Activated naive CD4-positive, alpha-beta T cell treated with anti-CD3 and anti-CD28 coated beads for 36 hours (primary cell): Measurements from ENCODE around the gene MORN1. TPM values are rescaled to one million over a fixed set of nuclear protein-coding genes. Genes with fewer than 3 reads are reported as not detected.

Experiments used
- CTCF ChIA-PET: fragments of 350-600 bp; sonication (Branson Sonifier 250); formaldehyde crosslinking; loops from one replicate; lab custom pipeline; 2021; ENCODE audit warnings: antibody characterized with exemption; lab: Charles Lee
- DNase-seq: peaks from one replicate; pipeline ENCODE4 v3.0.0-alpha.2; 2020
- H3K27ac Mint-ChIP-seq: one replicate; pipeline ENCODE4 v1.8.0; 2021; ENCODE audit warnings: mild to moderate bottlenecking, mixed read lengths
- H3K27me3 Mint-ChIP-seq: one replicate; pipeline ENCODE4 v1.8.0; 2021; ENCODE audit warnings: low read depth, mixed read lengths
- H3K36me3 Mint-ChIP-seq: one replicate; pipeline ENCODE4 v1.8.0; 2021; ENCODE audit warnings: low read depth, mixed read lengths
- H3K4me1 Mint-ChIP-seq: one replicate; pipeline ENCODE4 v1.8.0; 2021; ENCODE audit warnings: low read depth, mixed read lengths
- H3K4me3 Mint-ChIP-seq: one replicate; pipeline ENCODE4 v1.8.0; 2021; ENCODE audit warnings: mild to moderate bottlenecking, moderate library complexity, mixed read lengths
- H3K9me3 Mint-ChIP-seq: one replicate; pipeline ENCODE4 v1.8.0; 2021; ENCODE audit warnings: mixed read lengths
- intact Hi-C: fragments of 100-400 bp; cut with micrococcal nuclease; formaldehyde crosslinking; loops from one replicate; pipeline ENCODE4 v1.15.1; 2023
- total RNA-seq, 2 experiments: library from RNA; stranded (reverse); gene quantifications; one replicate each; pipeline ENCODE4 v1.2.3, GENCODE V29; 2021

The MORN1 gene
- total RNA-seq, 2 experiments from 2014 or later, result 3.2 to 4.9 TPM

- peaks cover 4% of the 10 kb centered on the region for H3K36me3 Mint-ChIP-seq
- no peak overlapping the region for H3K27ac Mint-ChIP-seq
- CTCF ChIA-PET, result no interaction called here
- no peak for DNase-seq
- H3K4me1 Mint-ChIP-seq, result peaks cover 95% of the 10 kb centered on the region
- H3K27me3 Mint-ChIP-seq, result no peaks in the 10 kb centered on the region
- H3K4me3 Mint-ChIP-seq, result no peak overlapping the region
- no peaks in the 10 kb centered on the region for H3K9me3 Mint-ChIP-seq
- intact Hi-C loops, result loop anchor here (10.0 kb wide), 1 partner anchor 290 kb away; the partner anchor contains the start of gene PRXL2B
These were observed 96.7 kb downstream of the MORN1 start for GRCh38 chr1:2294725-2295078.

DNA sequence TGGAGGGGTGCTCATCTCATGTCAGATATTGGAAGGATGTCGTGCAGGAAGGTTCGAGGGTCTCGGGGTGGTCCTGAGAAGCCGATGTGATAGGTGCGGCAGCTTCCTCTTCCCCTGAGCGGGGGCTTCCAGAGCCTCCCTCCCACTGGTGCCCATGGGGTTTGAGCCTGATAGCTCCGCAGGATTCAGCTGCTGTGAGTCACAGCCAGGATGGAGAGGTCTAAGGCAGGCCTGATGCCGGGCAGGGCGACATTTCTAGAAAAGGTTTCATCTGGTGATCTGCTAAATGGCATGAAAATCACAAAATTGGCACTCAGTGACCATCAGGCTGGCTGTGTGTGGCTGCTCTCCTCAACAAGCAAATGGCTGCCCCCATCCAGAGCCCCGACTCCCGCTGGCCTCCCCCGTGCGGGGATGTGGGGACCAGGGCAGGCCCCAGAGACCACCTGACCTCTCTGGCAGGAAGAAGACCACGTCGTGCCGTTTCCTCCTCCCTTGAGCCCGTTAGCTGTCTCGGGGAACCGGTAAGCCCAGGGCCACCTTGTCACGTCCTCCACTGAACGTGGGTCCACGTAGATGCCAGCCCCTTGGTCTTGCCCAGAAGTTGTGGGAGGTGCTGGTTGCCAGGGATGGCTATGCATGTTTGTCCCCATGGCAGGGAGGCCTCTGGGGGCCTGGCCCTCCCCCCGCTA is 97.2 kb downstream of the MORN1 start:
- Mint-ChIP-seq H3K27me3 (no peaks in the 10 kb centered on the region), H3K4me1 (peaks cover 94% of the 10 kb centered on the region), H3K4me3 (no peak overlapping the region), H3K27ac (peak overlapping the region; percentile 61), H3K36me3 (peaks cover 4% of the 10 kb centered on the region), H3K9me3 (no peaks in the 10 kb centered on the region)
- no peak for DNase-seq
- CTCF ChIA-PET, result no interaction called here
- intact Hi-C loops, result loop anchor here (10.0 kb wide), 1 partner anchor 291 kb away; the partner anchor contains the start of gene PRXL2B

DNA sequence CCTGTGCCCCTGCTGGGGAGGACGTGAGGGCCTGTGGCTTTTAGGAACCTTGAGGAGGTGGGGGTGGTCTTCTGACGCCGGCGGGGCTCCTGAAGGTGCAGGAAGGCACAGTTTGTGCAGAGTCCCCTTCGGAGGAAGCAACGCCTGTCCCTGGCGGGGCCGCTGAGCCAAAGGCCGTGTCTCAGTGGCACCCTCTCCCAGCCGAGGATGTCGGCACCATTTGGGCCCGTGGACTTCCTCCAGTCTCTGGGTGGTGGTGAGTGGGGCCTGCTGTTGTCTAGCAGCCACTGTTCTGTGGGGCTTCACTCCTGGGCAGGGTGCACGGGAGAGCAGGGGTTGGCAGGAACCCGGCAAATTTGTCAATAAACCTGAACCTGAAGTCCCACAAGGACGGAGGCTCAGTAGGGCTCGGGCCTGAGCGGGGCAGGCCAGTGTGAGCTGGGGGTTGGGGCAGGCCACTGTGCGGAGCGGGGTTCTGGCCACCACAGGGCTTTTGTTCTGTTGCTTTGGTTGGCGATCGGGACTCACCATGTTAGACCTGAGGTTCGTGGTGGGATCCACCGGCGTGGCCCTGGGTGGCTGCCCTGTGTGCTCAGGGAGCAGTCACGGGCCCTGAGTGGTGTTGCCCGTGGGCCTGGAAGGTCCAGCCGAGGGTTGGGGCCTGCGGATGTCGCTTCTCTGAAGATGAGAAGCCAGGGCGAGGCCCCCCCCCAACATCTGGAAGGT is 98.5 kb downstream of the MORN1 start:
- H3K4me3 Mint-ChIP-seq, result no peak overlapping the region
- no peaks in the 10 kb centered on the region for H3K27me3 Mint-ChIP-seq
- DNase-seq, result no peak
- no peaks in the 10 kb centered on the region for H3K9me3 Mint-ChIP-seq
- peaks cover 95% of the 10 kb centered on the region for H3K4me1 Mint-ChIP-seq
- peaks cover 9% of the 10 kb centered on the region for H3K36me3 Mint-ChIP-seq
- peak overlapping the region; percentile 44 for H3K27ac Mint-ChIP-seq
- CTCF ChIA-PET, result interaction anchor here (1.2 kb wide), 1 partner anchor 60 kb away, joined by 4 read pairs; no protein-coding TSS in a partner anchor
- intact Hi-C loops, result loop anchor here (10.0 kb wide), 1 partner anchor 292 kb away; the partner anchor contains the start of gene PRXL2B

DNA sequence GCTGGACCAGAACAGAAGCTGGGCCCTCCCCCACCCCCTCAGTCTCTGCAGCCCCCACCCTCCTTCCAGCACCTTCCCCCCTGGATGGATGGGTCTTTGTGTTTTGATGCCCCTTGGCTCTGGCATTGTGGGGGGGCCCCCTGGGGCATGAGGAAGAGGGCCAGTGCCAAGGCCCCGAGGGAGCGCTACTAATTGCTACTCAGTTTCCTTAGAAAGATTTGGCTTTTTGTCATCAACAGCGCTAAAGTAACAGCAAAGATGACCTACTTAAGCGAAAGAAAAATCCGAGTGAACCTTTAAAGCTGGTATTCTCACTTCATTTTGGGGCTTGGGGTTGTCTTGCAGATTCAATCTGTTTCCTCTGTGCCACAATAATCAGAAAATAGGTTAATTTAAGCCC is 99.8 kb downstream of the MORN1 start:
- Mint-ChIP-seq H3K27me3 (no peaks in the 10 kb centered on the region), H3K9me3 (no peaks in the 10 kb centered on the region), H3K4me1 (peaks cover 87% of the 10 kb centered on the region), H3K27ac (peak overlapping the region; percentile 99), H3K4me3 (peak overlapping the region; percentile 29), H3K36me3 (peaks cover 8% of the 10 kb centered on the region)
- no peak for DNase-seq
- CTCF ChIA-PET, result interaction anchor here (1.2 to 2.7 kb wide), 4 partner anchors 9 to 97 kb away, joined by 4 to 12 read pairs (median 6); partner anchors contain the start of gene FAAP20
- intact Hi-C loops, result loop anchor here (10.0 kb wide), 1 partner anchor 293 kb away; the partner anchor contains the start of gene PRXL2B

- no peaks in the 10 kb centered on the region for H3K27me3 Mint-ChIP-seq
- H3K4me3 Mint-ChIP-seq, result peak overlapping the region; percentile 72
- peaks cover 84% of the 10 kb centered on the region for H3K4me1 Mint-ChIP-seq
- peak overlapping the region; percentile 99 for H3K27ac Mint-ChIP-seq
- H3K9me3 Mint-ChIP-seq, result no peaks in the 10 kb centered on the region
- DNase-seq, result peak; percentile 96
- CTCF ChIA-PET, result interaction anchor here (1.5 to 2.7 kb wide), 3 partner anchors 10 to 96 kb away, joined by 5 to 12 read pairs (median 7); partner anchors contain the start of gene FAAP20
- peaks cover 5% of the 10 kb centered on the region for H3K36me3 Mint-ChIP-seq
- intact Hi-C loops, result loop anchor here (1.0 to 10.0 kb wide), 2 partner anchors 35 to 294 kb away; partner anchors contain the start of gene PRXL2B
These were observed 100.5 kb downstream of the MORN1 start for GRCh38 chr1:2290595-2291510.

DNA sequence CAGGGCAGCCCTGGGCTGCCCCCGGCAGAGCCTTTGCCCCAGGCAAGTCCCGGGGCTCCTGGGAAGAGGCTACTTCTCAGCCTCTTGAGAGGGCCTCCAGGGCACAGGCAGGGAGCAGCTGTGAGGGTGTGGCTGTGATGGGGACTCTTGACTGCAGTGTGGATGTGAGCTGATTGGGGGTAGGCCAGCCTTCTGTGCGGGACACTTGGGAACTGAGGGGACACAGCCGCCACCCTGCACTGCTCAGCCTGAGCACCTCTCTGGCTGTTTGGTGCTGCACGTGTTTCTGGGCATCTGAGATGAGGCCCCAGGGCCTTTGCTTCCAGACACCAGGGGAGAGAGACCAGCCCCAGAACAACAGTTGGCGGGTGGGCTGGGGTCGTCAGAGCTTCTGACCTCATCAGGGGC is 101.2 kb downstream of the MORN1 start:
- CTCF ChIA-PET, result interaction anchor here (2.2 to 2.7 kb wide), 2 partner anchors 11 to 95 kb away, joined by 7 to 12 read pairs; partner anchors contain the start of gene FAAP20
- Mint-ChIP-seq H3K9me3 (no peaks in the 10 kb centered on the region), H3K27me3 (no peaks in the 10 kb centered on the region), H3K36me3 (peaks cover 5% of the 10 kb centered on the region), H3K4me1 (peaks cover 78% of the 10 kb centered on the region), H3K4me3 (peak overlapping the region; percentile 72), H3K27ac (peak overlapping the region; percentile 99)
- intact Hi-C loops, result loop anchor here (1.0 to 10.0 kb wide), 2 partner anchors 34 to 295 kb away; partner anchors contain the start of gene PRXL2B
- peak; percentile 57 for DNase-seq

DNA sequence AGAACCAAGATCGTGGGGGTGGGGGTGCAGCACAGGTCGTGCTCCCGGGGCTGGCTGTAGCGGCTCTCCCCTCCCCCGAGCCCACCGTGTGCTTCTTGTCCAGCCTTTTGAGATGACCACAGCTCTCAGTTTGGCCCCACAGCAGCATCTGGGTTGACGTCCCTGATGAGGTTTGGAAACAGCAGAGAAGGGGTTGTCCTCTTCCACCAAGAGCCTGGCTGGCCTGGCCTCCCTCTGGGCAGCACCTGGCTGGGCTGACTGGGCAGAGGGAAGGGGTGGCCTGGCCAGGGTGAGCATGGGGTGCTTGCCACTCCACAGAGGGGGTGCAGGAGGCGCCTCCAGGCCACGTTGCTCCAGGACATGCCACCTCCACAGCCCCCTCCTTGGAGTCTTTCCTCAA is 101.7 kb downstream of the MORN1 start:
- Mint-ChIP-seq H3K27me3 (no peaks in the 10 kb centered on the region), H3K9me3 (no peaks in the 10 kb centered on the region), H3K4me1 (peaks cover 73% of the 10 kb centered on the region), H3K27ac (peak overlapping the region; percentile 99), H3K36me3 (peaks cover 5% of the 10 kb centered on the region), H3K4me3 (peak overlapping the region; percentile 72)
- DNase-seq, result no peak
- intact Hi-C loops, result loop anchor here (1.0 to 10.0 kb wide), 2 partner anchors 33 to 295 kb away; partner anchors contain the start of gene PRXL2B
- CTCF ChIA-PET, result interaction anchor here (0.8 to 2.7 kb wide), 2 partner anchors 11 to 50 kb away, joined by 3 to 12 read pairs; no protein-coding TSS in a partner anchor

- intact Hi-C loops, result no loop called here
These were observed 102.4 kb downstream of the MORN1 start for GRCh38 chr1:2288816-2289536.

GRCh38 chr1:2288311-2288710 is 103.0 kb downstream of the MORN1 start:
- no peaks in the 10 kb centered on the region for H3K9me3 Mint-ChIP-seq
- H3K27ac Mint-ChIP-seq, result peak overlapping the region; percentile 31
- H3K27me3 Mint-ChIP-seq, result no peaks in the 10 kb centered on the region
- peak; percentile 57 for DNase-seq
- intact Hi-C loops, result no loop called here
- peaks cover 63% of the 10 kb centered on the region for H3K4me1 Mint-ChIP-seq
- CTCF ChIA-PET, result interaction anchor here (0.6 kb wide), 1 partner anchor 327 kb away, joined by 3 read pairs; no protein-coding TSS in a partner anchor
- no peak overlapping the region for H3K4me3 Mint-ChIP-seq
- peaks cover 5% of the 10 kb centered on the region for H3K36me3 Mint-ChIP-seq

More at GRCh38 chr1:2288816-2289536, 102.4 kb downstream of the MORN1 start:
- DNase-seq, result no peak
- Mint-ChIP-seq H3K27ac (peak overlapping the region; percentile 65), H3K27me3 (no peaks in the 10 kb centered on the region), H3K36me3 (peaks cover 5% of the 10 kb centered on the region), H3K4me3 (no peak overlapping the region), H3K9me3 (no peaks in the 10 kb centered on the region), H3K4me1 (peaks cover 69% of the 10 kb centered on the region)
- CTCF ChIA-PET, result interaction anchor here (0.6 to 0.8 kb wide), 2 partner anchors 50 to 260 kb away, joined by 3 read pairs; no protein-coding TSS in a partner anchor

DNA sequence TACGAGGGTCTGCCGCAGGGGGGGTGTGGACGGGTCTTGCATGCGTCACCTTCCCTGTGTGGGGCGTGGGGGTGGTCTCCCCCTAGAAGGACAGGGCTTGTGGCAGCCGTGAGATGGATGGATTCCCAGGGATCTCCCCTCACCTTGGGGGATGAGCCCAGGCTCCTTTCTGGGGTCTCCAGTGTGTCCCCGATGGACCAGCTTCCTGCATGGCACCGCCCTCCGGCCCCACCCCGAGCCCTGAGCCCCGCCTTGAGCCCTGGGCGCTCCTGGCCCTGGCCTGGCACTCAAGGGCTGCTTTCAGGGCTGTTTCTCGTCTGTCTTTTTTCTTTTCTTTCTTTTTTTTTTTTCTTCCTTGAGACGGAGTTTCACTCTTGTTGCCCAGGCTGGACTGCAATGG is 103.7 kb downstream of the MORN1 start:
- Mint-ChIP-seq H3K4me3 (no peak overlapping the region), H3K9me3 (no peaks in the 10 kb centered on the region), H3K27ac (no peak overlapping the region), H3K36me3 (peaks cover 5% of the 10 kb centered on the region), H3K4me1 (peaks cover 56% of the 10 kb centered on the region), H3K27me3 (no peaks in the 10 kb centered on the region)
- intact Hi-C loops, result no loop called here
- CTCF ChIA-PET, result no interaction called here
- no peak for DNase-seq

GRCh38 chr1:2286923-2287322 is 104.4 kb downstream of the MORN1 start:
- intact Hi-C loops, result no loop called here
- Mint-ChIP-seq H3K4me1 (peaks cover 49% of the 10 kb centered on the region), H3K4me3 (no peak overlapping the region), H3K9me3 (no peaks in the 10 kb centered on the region), H3K36me3 (peaks cover 5% of the 10 kb centered on the region), H3K27ac (no peak overlapping the region), H3K27me3 (no peaks in the 10 kb centered on the region)
- no peak for DNase-seq
- CTCF ChIA-PET, result no interaction called here
